ENCODE results near the gene DLG2. TPM values are rescaled to one million over a fixed set of nuclear protein-coding genes. Genes with fewer than 3 reads are reported as not detected.

Gene DLG2
- total RNA-seq, 4 donors from 2014 or later: 37.9 to 71.5 (median 44.9) TPM

DNA sequence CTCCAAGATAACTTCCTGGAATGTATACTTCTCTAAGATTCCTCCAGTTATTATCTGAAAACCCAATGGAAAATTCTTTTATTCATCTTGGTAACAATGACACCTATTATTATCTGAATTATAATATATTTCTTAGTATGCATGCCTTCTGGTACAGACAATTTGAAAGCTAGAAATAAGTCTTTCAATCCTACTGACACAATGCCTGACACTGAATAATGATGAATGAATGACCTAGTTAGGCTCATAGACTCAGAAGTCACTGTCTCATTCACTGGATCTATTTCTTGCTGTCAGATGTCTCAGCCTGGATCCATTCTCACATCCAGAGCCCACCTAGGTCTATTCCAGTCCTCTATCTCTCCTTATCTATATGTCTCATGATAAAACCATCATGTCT, 1214.3 kb downstream of the DLG2 start:
- Histone ChIP-seq H3K36me3 (no peaks in the 10 kb centered on the region), H3K27me3 (no peaks in the 10 kb centered on the region), H3K4me1 (no peaks in the 10 kb centered on the region), H3K9me3 (no peaks in the 10 kb centered on the region), H3K4me3 (no peak overlapping the region), H3K27ac (no peak overlapping the region)
- DNase-seq (ENCODE audit: low spot score in 2 of 2): no peak
- no peak for TF ChIP-seq POLR2A (IDR thresholded peaks at IDR 0.05)
- no peak for TF ChIP-seq POLR2AphosphoS5 (IDR thresholded peaks at IDR 0.05)
- TF ChIP-seq, protein P1, sequence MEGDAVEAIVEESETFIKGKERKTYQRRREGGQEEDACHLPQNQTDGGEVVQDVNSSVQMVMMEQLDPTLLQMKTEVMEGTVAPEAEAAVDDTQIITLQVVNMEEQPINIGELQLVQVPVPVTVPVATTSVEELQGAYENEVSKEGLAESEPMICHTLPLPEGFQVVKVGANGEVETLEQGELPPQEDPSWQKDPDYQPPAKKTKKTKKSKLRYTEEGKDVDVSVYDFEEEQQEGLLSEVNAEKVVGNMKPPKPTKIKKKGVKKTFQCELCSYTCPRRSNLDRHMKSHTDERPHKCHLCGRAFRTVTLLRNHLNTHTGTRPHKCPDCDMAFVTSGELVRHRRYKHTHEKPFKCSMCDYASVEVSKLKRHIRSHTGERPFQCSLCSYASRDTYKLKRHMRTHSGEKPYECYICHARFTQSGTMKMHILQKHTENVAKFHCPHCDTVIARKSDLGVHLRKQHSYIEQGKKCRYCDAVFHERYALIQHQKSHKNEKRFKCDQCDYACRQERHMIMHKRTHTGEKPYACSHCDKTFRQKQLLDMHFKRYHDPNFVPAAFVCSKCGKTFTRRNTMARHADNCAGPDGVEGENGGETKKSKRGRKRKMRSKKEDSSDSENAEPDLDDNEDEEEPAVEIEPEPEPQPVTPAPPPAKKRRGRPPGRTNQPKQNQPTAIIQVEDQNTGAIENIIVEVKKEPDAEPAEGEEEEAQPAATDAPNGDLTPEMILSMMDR (IDR thresholded peaks at IDR 0.05): no peak
- TF ChIP-seq EP300 (IDR thresholded peaks at IDR 0.05): no peak

DNA sequence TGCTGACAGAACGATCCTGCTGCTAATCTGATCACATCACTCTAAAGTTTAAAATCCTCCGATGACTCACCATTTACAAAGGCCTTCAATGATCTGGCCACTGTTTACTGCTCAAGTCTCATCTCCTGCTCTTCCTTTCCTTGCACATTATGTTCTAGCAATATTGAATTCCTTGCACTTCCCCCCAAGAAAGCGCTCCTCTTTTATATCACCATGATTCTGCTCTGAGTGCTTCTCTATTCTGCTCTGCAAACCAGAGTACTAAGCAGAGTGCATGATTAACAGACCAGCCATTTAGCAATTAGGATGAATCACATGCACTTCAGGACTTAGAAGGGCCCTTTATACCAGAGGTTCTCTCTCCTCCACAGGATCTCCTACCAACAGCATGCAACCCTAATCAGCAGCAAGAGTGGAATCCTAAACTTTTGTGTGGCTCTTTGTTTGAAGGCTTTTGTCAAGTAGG, 1218.2 kb downstream of the DLG2 start:
- no peak overlapping the region for H3K27ac ChIP-seq
- H3K9me3 ChIP-seq: no peaks in the 10 kb centered on the region
- no peak for TF ChIP-seq EP300 (IDR thresholded peaks at IDR 0.05)
- TF ChIP-seq POLR2AphosphoS5 (IDR thresholded peaks at IDR 0.05): no peak
- TF ChIP-seq POLR2A (IDR thresholded peaks at IDR 0.05): no peak
- TF ChIP-seq, protein P1 (IDR thresholded peaks at IDR 0.05): no peak
- no peaks in the 10 kb centered on the region for H3K4me1 ChIP-seq
- DNase-seq (ENCODE audit: low spot score in 2 of 2): no peak
- no peaks in the 10 kb centered on the region for H3K27me3 ChIP-seq
- WGBS: 90% methylated on average over 3 of the region's 3 CpGs
- no peak overlapping the region for H3K4me3 ChIP-seq
- H3K36me3 ChIP-seq: no peaks in the 10 kb centered on the region

DNA sequence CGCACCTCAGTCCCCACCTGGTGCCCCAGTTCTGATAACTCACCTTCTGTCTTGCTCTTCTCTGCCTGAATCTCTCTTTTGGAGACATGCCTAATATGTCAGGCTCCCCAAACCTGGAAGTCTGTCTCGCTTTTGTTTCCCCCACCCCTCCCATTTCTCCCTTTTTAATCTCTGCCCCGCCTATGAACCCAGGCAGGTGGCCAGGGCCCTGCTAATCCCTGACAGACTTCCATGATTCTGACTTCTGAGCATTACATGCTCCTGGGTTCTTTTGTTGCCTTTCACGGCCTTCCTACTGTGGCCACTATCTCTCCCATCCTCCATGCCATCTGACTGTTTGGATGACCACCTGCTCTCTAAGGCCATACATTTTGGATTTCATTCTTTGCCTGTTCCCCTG, 1220.1 kb downstream of the DLG2 start:
- 74% methylated on average over 4 of the region's 4 CpGs for WGBS
- no peaks in the 10 kb centered on the region for H3K27me3 ChIP-seq
- DNase-seq (ENCODE audit: low spot score in 2 of 2): no peak
- TF ChIP-seq, protein P1 (IDR thresholded peaks at IDR 0.05): no peak
- TF ChIP-seq POLR2A (IDR thresholded peaks at IDR 0.05): no peak
- TF ChIP-seq POLR2AphosphoS5 (IDR thresholded peaks at IDR 0.05): no peak
- no peak for TF ChIP-seq EP300 (IDR thresholded peaks at IDR 0.05)
- H3K9me3 ChIP-seq: no peaks in the 10 kb centered on the region
- no peaks in the 10 kb centered on the region for H3K4me1 ChIP-seq
- no peak overlapping the region for H3K27ac ChIP-seq
- no peaks in the 10 kb centered on the region for H3K36me3 ChIP-seq
- no peak overlapping the region for H3K4me3 ChIP-seq

DNA sequence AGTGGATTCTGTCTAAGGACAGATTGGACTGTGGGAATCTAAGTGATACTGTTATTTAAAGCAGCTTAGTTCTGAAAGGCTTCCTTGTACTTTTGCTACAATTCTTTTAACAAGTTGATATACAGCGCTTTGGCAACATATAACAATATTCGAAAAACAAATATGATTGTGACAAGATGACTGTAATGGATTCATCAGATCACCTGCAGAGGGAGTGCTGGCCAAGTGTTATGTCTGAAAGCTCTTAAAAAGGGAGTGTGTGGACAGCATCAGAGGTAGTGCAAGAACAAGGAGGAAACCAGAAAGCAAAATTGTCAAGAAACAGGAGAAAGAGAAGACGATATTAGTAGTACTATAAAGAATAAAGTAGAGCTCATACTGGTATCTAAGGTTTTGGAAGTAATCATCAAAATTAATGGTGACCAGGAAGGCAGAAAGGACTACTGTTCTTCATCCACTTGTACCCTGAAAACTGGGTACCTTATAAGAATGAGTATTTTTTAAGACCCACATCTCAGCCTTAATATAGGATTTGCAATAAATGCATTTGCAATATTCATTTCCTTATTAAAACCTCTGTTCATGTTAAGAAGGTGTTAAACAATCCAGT, 1229.0 kb downstream of the DLG2 start:
- TF ChIP-seq, protein P1 (IDR thresholded peaks at IDR 0.05): no peak
- TF ChIP-seq EP300 (IDR thresholded peaks at IDR 0.05) (no peak), POLR2A (IDR thresholded peaks at IDR 0.05) (no peak), POLR2AphosphoS5 (IDR thresholded peaks at IDR 0.05) (no peak)
- H3K9me3 ChIP-seq: no peaks in the 10 kb centered on the region
- H3K4me3 ChIP-seq: no peak overlapping the region
- H3K4me1 ChIP-seq: no peaks in the 10 kb centered on the region
- H3K27me3 ChIP-seq: no peaks in the 10 kb centered on the region
- WGBS: 55% methylated on average over 3 of the region's 3 CpGs
- H3K36me3 ChIP-seq: no peaks in the 10 kb centered on the region
- no peak overlapping the region for H3K27ac ChIP-seq
- no peak for DNase-seq (ENCODE audit: low spot score in 2 of 2)

DNA sequence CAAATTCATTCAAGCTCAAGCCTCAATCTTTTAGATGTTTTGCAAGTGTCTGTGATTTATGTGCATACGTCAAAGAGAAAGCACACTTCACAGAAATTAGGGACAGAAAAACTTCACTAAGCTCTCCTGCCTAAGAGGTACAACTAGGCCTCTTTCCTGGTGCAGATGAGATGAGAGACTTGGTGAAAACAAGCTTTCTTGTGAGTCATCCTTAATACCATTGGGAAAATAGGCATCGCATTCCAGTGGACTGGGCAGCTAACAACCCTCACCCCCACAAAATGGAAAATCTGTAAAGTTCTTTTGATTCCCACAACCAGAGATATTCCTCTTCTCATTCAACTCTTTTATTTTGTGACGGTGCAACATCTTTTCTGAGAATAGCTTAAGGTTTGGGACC, 1230.6 kb downstream of the DLG2 start:
- Histone ChIP-seq H3K36me3 (no peaks in the 10 kb centered on the region), H3K27me3 (no peaks in the 10 kb centered on the region), H3K9me3 (no peaks in the 10 kb centered on the region), H3K4me1 (no peaks in the 10 kb centered on the region), H3K4me3 (no peak overlapping the region), H3K27ac (no peak overlapping the region)
- TF ChIP-seq POLR2A (IDR thresholded peaks at IDR 0.05) (no peak), EP300 (IDR thresholded peaks at IDR 0.05) (no peak), POLR2AphosphoS5 (IDR thresholded peaks at IDR 0.05) (no peak)
- TF ChIP-seq, protein P1 (IDR thresholded peaks at IDR 0.05): no peak
- 83% methylated on average over 3 of the region's 3 CpGs for WGBS
- DNase-seq (ENCODE audit: low spot score in 2 of 2): no peak

Data from suprapubic skin (tissue), 4 donors.